ENCODE measurements around the gene SMYD3.
A peak's percentile ranks its signal among the peaks of the same experiment; 100 is the strongest.
"Not testable (repeated sequence)": the region's sequence is repeated elsewhere in the genome, so short reads cannot be mapped to it uniquely, and the experiment has no call there.

The SMYD3 gene

GRCh38 chr1:245827301-245827700 lies 679.8 kb downstream of the SMYD3 start:
- no peaks in the 10 kb centered on the region; the same call in 1 of the 2 replicates for H3K4me1 ChIP-seq
- no peaks in the 10 kb centered on the region for H3K9me3 ChIP-seq
- H3K27me3 ChIP-seq, result no peaks in the 10 kb centered on the region
- no peak for DNase-seq
- no peak for TF ChIP-seq CTCF (IDR thresholded peaks at IDR 0.05; ENCODE audit: low read depth, low read length)
- H3K4me3 ChIP-seq (ENCODE audit: low read depth, low read length), result no peak overlapping the region
- H3K36me3 ChIP-seq, result peaks cover 9% of the 10 kb centered on the region

GRCh38 chr1:245825128-245825901 lies 681.8 kb downstream of the SMYD3 start:
- DNase-seq, result no peak
- TF ChIP-seq CTCF (IDR thresholded peaks at IDR 0.05; ENCODE audit: low read depth, low read length), result peak; percentile 34; the same call in 1 of the 2 replicates
- no peaks in the 10 kb centered on the region for H3K9me3 ChIP-seq
- no peaks in the 10 kb centered on the region for H3K27me3 ChIP-seq
- H3K36me3 ChIP-seq, result no peaks in the 10 kb centered on the region; the same call in none of the 2 replicates
- no peak overlapping the region for H3K4me3 ChIP-seq (ENCODE audit: low read depth, low read length)
- no peaks in the 10 kb centered on the region for H3K4me1 ChIP-seq

GRCh38 chr1:245823408-245824147 lies 683.5 kb downstream of the SMYD3 start:
- Histone ChIP-seq H3K4me3 (ENCODE audit: low read depth, low read length) (no peak overlapping the region), H3K4me1 (no peaks in the 10 kb centered on the region), H3K9me3 (no peaks in the 10 kb centered on the region), H3K27me3 (no peaks in the 10 kb centered on the region), H3K36me3 (no peaks in the 10 kb centered on the region; the same call in none of the 2 replicates)
- no peak for TF ChIP-seq CTCF (IDR thresholded peaks at IDR 0.05; ENCODE audit: low read depth, low read length)
- no peak for DNase-seq

GRCh38 chr1:245822996-245823395 lies 684.1 kb downstream of the SMYD3 start:
- Histone ChIP-seq H3K36me3 (no peaks in the 10 kb centered on the region; the same call in none of the 2 replicates), H3K4me3 (ENCODE audit: low read depth, low read length) (no peak overlapping the region), H3K27me3 (no peaks in the 10 kb centered on the region), H3K9me3 (no peaks in the 10 kb centered on the region), H3K4me1 (no peaks in the 10 kb centered on the region)
- no peak for TF ChIP-seq CTCF (IDR thresholded peaks at IDR 0.05; ENCODE audit: low read depth, low read length)
- no peak for DNase-seq

GRCh38 chr1:245818363-245818762 lies 688.7 kb downstream of the SMYD3 start:
- H3K9me3 ChIP-seq; H3K27me3 ChIP-seq; DNase-seq; H3K4me3 ChIP-seq (ENCODE audit: low read depth, low read length); H3K4me1 ChIP-seq; H3K36me3 ChIP-seq: not testable (repeated sequence)

- H3K9me3 ChIP-seq; H3K27me3 ChIP-seq; DNase-seq; H3K4me3 ChIP-seq (ENCODE audit: low read depth, low read length); H3K36me3 ChIP-seq: not testable (repeated sequence)
- peaks cover 10% of the 10 kb centered on the region for H3K4me1 ChIP-seq
These were observed 690.6 kb downstream of the SMYD3 start for GRCh38 chr1:245816496-245816895.

GRCh38 chr1:245814651-245815050 lies 692.4 kb downstream of the SMYD3 start:
- Histone ChIP-seq H3K36me3 (peaks cover 4% of the 10 kb centered on the region; the same call in 1 of the 2 replicates), H3K4me1 (peaks cover 16% of the 10 kb centered on the region), H3K9me3 (no peaks in the 10 kb centered on the region), H3K4me3 (ENCODE audit: low read depth, low read length) (no peak overlapping the region), H3K27me3 (no peaks in the 10 kb centered on the region)
- TF ChIP-seq CTCF (IDR thresholded peaks at IDR 0.05; ENCODE audit: low read depth, low read length), result no peak
- no peak for DNase-seq
